ENCODE data around the gene GBE1.
"Not testable (repeated sequence)": the region's sequence is repeated elsewhere in the genome, so short reads cannot be mapped to it uniquely, and the experiment has no call there.

Gene GBE1

DNA sequence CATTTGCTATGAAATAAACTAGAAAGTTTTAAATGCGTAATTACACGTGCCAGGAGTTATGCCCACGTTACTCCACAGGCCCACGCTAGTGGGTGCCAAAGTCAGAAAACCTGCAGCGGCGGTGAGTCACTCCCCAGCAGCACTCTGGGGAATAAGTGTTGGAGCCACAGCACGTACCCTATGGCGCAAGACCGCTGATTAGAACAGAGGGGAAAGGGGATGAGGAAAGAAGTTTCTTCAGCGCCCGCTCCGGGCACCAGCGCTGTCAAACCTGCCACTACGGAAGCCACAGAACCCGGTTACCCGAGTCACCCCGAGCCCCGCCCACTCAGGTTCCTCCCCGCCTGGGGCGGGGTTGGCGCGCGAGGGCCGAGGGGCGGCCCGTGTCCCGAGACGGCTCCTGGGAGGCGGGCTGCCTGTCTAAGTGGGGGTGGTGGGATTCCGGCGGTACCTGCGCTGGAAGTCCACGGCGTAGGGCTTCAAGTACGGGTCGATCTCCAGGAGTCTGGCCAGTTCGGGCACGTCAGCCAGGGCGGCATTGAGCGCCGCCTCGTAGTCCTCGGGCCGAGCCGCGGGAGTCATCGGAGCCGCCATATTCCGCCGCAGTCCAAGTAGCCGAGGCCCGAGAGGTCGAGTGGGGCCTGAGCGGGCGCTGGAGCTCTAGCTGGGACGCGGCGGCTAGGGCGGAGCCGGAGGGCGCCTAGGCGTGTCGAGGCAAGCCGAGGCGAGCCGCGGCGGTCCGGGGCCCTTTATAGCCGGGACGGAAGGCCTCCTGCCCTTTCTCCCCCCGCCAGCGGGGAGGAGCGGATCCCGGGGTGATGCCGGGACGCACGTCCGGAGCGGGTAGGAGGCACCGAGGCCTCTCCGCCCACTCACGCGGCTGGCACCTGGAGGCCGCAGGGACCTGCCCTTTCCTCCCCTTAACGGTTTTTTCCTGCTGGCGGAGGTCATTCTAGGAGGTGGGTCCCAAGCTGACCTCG is at the start of gene GBE1:
TSS of gene GBE1 (minus strand) at position 722 of the 980 bp plus-strand sequence. CDS start at position 594, 128 bp downstream.
- peak; percentile 95 for DNase-seq (ENCODE audit: low spot score)

DNA sequence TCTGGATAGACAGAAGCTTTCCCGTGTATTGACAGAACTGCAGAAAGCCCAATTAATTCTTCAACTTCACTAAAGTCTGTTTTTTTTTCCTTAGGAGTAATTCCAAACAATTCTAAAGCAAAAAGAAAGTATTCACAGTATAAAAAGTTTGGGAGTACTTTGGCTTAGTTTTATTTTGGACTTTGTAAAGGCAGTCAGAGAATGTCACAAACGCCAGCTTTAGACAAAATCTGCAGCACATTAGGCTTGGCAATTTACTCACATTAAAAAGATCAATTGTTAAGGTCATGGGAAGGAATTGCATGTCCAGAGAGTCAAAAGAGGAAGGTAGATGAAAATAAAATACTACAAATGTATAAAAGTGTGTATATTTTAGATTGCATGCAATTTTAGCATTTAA is 47.5 kb upstream of the GBE1 start:
- no peak for DNase-seq (ENCODE audit: low spot score)

DNA sequence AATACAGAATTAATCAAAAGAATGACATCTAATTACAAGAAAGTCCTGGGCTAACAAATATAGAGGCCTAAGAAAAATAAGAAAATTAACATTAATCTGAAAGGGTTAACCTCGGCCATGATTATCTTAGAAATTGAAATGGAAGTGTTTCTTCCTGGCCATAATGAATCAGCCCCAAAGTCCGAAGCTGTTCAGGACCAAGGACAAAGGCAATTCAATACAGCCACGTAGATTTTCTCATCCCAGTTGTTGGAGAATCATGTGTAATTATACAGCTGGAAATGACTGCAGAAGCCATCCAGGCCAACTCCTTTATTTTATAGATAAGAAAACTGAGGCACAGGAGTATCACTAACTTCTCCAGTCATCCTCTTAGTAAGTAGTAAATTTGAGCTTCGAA is 38.0 kb upstream of the GBE1 start:
- DNase-seq (ENCODE audit: low spot score) = no peak

DNA sequence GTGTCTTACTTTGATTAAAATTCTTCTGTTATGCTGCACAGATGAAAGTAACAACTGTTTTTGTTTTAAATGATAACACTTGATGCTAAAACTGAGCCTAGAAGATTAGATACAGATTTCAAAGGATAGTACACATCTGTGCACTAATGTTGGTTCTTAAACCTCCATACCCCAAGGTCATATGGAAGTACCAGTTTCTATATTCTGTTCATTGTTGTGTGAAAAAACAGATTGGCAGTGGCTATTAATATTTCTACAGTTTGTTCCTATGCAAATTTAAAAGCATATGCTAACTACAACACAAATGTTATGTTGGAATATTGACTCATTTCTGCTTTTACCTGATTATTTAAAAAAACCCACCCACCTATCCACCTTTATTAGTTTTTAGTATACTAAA is 32.0 kb upstream of the GBE1 start:
- DNase-seq (ENCODE audit: low spot score) = no peak

DNA sequence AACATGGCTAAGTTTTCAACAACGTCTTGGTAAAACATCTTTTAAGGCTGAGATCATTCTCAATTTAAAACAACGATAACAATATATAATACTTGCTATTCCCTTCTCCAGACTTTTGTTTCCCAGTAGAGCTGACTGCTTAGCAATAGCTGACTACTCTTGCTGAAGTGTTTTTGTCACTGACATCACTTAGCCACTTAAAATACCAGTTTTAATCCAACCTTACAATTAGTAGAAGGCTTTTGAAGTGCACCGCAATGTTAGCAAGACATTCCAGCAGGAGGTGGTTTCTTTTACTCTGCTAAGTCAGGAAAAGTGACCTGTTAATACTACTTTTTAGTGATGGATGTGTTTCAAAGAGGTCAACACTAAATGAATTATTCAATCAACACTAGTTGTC is 28.7 kb upstream of the GBE1 start:
- DNase-seq (ENCODE audit: low spot score) = no peak

DNA sequence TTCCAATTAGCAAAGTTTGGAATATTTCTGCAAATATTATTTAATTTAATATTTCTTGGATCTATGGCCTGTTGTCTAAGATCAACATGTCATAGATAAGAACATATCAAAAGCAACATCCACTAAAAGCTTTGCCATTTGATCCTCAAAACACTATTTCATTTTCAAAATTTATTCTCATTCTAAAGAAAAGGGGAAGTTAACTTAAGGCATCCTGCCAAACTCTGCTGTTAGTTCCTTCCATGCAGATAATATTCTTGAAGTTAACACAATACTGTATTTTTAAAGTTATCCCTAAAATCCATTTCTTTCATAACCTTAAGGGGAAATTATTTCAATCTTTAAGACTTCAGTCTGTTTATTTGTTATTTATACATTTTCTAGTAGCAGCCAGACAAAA is 28.2 kb upstream of the GBE1 start:
- no peak for DNase-seq (ENCODE audit: low spot score)

DNA sequence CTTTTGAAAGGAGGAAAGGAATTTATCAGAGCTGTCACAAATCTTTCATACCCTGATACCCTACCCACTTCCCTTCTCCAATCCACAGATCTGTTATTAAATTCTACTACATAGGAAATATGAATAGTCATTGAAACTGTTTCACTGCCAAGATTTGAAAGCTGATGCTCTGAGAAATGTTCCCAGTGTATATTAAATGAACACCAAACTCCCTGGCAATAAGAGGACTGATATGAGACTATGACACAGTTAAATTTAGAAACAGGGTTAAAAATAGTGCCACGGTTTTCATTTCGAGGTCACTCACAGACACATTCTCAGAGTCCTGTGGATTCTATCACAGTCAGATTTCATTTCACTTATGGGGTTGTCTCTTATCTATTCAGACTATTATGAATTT is 27.2 kb upstream of the GBE1 start:
- DNase-seq (ENCODE audit: low spot score) = no peak

DNA sequence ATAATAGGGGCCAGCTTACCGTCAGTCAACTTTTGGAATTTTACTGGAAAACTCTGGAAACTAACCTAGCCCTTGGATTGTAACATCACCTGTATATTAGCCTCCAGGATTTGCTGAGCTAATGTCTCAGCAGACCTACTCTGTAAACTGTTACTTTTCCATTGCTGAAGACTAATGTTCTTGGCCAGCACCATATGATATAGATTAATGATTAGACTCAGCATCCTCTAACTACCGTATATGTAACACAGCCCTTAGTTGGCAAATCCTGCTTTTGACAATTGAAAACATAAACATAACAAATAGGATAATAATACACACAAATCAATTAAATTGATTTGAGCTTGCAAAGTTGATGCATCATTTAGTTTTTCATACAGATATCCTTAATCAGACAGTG is 26.6 kb upstream of the GBE1 start:
- no peak for DNase-seq (ENCODE audit: low spot score)

DNA sequence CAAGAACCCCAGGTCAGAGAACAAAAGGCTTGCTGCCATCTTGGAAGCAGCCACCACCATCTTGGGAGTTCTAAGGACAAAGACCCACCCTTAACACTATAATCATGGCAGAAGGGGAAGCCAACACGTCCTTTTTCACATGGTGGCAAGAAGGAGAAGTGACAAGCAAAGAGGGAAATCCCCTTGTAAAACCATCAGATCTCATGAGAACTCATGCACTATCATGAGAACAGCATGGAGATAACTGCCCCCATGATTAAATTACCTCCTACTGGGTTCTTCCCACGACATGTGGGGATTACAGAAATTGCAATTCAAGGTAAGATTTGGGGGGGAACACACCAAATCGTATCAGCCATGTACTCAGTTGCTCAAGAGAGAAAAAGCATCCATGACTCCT is 21.1 kb upstream of the GBE1 start:
- DNase-seq (ENCODE audit: low spot score) = no peak

DNA sequence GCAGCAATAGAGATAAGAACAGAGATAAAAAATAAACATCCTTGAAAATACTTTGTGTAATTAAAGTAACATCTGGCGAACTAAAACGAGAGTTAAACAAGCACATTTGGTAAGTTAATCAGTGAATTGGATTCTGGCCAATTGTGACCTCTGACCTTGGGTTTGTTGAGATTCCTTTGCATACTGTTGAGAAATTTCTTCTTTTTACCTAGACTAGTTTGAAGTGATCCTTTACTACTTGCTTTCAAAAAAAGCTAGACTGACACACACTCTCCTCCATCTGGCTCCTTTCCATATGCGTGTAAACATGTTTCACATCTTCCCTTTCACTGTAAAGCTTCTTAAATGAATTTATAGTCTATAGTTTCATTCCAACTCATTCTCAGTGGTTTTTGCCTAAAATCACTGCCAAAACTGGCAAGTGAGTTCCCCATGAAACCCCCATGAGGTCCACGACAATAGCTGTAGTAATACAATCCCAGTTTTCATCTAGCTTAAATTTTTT is 17.3 kb upstream of the GBE1 start:
- no peak for DNase-seq (ENCODE audit: low spot score)

DNA sequence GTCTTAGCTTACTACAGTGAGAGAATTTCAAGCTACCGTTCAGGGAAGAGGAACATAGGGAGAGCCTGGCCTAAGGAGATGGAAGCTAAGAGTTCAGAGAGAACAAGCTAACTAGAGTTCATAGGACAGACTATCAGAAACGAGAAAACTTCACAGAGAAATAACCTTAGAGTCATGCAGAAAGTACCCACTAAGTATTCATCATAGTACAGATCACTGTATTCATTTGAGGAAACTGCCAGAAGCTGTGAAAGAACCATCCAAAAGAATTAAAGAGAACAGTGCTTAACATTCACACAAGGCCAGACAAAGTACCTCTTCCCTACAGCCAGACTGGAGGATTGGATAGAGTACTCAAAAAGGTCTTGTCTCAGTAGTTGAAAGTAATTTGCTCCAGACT is 15.2 kb upstream of the GBE1 start:
- no peak for DNase-seq (ENCODE audit: low spot score)

DNA sequence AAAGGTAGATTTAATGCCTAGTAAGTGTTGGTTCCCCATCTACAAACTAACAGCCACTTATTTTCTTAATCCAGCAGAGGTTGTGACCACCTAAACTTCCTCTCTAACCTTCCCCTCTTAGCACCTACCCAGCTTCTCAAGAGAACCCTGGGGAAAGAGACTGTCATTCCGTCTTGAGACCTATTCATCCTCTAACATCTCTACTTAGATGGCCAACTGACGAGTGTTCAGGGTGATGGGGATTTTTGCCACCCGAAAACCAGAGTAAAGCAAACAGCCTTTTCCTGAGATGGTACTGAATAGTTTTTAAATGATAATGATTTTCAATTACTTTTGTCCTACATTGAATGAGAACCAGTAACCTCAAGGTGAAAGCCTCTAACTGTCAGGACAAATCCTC is 9.3 kb upstream of the GBE1 start:
- DNase-seq (ENCODE audit: low spot score) = no peak

DNA sequence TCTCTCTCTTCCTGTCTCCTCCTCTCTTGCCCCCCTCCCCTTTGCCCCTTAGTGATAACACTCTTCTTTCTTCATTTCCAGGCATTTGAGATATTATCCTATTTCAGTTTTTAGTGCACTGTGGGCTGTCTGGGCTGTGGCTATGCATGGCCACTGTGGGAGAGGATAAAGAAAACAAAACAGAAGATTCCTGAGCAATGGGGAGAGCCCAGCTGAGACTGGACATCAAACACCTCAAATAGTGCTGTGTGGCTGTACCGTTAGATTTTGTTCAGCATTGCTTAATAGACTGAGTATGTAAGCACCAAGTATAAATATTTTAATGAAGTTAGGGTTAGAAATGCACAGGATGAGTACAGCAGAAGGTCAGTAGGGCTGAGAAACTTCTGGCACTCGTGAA is 7.9 kb upstream of the GBE1 start:
- DNase-seq (ENCODE audit: low spot score) = no peak

DNA sequence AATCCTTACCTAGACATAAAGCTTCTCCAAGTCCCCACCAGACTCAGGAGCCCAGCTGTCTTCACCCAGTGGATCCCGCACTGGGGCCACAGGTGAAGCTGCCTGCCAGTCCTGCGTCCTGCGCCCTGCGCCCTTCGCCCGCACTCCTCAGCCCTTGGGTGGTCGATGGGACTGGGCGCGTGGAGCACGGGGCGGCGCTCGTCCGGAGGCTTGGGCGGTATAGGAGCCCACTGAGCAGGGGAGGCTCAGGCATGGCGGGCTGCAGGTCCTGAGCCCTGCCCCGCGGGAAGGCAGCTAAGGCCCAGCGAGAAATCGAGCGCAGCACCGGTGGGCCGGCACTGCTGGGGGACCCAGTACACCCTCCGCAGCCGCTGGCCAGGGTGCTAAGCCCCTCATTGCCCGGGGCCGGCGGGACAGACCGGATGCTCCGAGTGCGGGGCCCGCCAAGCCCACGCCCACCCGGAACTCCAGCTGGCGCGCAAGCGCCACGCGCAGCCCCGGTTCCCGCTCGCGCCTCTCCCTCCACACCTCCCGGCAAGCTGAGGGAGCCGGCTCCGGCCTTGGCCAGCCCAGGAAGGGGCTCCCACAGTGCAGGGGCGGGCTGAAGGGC is 5.9 kb upstream of the GBE1 start:
- DNase-seq (ENCODE audit: low spot score) = not testable (repeated sequence)

DNA sequence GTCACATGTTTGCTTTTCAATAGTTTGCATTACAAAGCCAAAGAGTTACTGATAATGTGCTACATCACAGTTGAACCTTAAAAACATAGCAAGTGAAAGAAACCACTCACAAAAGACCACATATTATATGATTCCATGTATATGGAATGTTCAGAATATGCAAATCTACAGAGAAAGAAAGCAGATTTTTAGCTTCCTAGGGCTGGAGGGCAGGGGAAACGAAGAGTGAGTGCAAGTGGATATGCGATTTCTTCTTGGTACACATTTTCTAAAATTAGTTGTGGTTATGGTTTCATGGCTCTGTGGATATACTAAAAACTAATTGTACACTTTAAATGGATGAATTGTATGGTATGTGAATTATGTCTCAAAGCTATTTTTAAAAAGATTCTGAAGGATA is 4.0 kb upstream of the GBE1 start:
- DNase-seq (ENCODE audit: low spot score) = no peak

DNA sequence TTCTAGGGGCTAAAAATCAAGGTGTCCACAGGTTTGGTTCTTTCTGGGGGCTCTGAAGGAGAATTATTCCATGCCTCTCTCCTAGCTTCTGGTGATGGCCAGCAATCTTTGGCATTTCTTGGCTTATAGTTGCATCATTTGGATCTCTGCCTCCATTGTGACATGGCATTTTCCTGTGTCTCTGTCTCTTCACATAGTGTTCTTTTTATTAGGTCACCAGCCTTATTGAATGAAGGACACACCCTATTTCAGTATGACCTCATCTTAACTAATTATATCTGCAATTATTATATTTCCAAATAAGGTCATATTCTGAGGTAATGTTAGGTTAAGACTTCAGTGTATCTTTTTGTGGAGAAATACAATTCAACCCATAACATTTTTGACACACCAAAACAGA is 3.2 kb upstream of the GBE1 start:
- DNase-seq (ENCODE audit: low spot score) = no peak

DNA sequence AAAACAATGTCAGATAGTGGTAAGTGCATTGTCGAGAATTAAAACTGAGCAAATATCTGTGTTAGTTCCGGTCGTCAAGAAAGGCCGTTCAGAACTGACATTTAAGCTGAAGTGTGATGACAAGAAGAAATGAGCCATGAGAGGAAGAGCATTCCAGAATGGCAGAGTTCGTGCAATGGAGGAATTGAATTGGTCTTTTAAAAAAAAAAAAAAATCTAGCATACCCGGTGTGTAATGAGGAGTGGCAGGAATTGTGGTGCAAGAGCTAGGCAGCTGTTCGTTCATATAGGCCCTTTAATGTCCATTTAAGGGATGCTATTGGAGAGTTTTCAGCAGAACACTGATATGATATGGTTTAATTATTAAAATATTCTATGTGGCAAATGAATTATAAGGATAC is 2.6 kb upstream of the GBE1 start:
- DNase-seq (ENCODE audit: low spot score) = no peak

DNA sequence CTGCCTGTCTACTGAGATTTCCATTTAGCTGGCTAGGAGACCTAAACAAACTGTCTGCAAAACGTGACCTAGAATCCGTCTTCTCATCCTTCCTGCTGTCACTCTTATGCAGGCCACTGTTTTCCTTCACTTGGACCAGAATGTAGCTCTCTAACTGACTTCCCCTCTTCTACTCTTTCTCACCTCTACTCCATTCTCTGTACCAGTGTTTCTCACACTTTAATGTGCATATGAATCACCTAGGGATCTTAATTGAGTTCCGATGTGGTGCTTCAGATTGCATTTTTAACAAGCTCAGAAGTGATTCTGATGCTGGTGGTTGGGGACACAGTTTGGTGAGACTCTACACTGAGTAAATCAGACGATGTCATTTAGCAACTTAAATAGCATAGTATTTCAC is 1.6 kb upstream of the GBE1 start:
- DNase-seq (ENCODE audit: low spot score) = no peak

DNA sequence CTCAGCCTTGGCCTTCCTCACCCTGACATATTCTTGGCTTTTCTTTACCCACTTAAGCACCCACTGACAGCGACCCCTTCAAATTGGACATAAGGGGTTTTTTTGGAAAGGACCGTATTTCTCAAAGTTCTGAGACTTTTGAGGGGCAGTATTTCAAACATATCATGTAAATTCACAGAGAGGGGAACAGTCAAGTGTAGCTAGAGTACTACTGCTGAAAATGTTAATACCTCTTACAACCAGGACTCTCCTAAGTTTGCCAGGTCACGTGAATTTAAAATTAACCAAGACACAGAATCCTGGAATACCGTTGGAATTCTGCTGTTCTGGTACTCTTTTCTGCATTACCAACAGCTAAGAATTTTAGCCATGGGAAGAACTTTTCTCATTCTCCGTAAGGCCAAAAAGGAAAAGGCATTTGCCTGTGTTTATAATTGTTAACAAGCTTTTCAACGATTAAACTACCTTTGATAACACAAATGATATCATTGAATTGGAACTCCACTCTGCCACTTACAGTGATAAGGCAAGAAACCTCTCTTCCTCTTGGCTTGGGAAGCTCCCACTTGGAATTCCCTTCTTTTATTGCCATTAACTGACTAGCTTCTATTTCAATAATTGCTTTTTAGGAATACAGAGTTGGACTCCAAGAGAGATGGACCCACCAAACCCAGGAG is 597 bp upstream of the GBE1 start:
- no peak for DNase-seq (ENCODE audit: low spot score)

DNA sequence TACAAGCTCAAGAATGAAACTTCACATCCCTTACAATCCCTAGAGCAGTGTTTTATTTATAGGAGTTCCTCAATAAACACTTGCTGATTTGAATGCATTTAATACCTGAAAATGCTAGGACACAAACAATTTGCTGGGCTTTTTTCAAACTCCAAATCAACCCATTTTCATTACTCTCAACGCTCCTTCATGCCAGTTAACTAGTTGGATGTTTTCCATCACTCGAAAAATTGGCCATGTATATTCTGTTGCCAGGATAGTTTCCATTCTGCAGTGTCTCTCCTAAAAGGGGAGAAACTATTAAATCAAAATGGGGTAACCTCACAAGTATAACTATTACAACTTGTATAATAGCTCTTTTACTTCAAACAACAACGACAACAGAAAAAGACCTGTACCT is 1.2 kb downstream of the GBE1 start:
- no peak for DNase-seq (ENCODE audit: low spot score)

DNA sequence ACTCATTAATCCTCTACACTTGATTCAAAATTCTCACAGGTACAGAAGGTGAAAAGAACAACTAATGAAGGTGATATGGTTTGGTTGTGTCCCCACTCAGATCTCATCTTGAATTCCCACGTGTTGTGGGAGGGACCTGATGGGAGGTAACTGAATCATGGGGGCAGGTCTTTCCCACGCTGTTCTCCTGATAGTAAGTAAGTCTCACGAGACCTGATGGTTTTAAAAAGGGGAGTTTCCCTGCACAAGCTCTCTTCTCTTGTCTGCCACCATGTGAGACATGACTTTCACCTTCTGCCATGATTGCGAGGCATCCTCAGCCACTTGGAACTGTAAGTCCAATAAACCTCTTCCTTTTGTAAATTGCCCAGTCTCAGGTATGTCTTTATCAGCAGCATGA is 2.7 kb downstream of the GBE1 start:
- not testable (repeated sequence) for DNase-seq (ENCODE audit: low spot score)

DNA sequence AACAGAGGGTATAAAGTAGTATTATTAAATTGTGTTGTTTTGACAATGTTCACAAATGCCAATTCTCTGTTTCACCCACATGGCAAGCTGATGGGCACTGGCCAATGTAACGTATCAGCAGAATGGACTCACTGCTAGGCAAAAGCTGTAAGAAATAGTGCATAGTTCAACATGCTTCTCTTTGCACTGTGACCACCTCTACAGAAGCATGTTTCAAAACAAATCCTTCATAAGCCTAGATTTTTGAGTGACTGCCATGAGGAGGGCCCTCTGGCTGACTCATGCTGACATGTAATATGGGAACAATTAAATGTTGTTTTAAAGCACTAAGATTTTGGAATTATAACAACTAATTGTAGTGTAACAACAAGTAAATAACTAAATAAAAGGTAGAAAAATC is 3.2 kb downstream of the GBE1 start:
- no peak for DNase-seq (ENCODE audit: low spot score)

Data from D341Med (cell line).